IPS-20b (cell line): ENCODE results near the gene NHLRC4.

ENCODE experiments used
- H3K27ac ChIP-seq: one replicate; pipeline ENCODE4 v1.5.1; 2013; ENCODE audit warnings: low read length
- H3K27me3 ChIP-seq: 2 replicates; pipeline ENCODE4 v1.6.1; 2013; ENCODE audit warnings: mild to moderate bottlenecking, low read length, inconsistent platforms; ENCODE audit not compliant: insufficient read depth
- H3K36me3 ChIP-seq: 2 replicates; pipeline ENCODE4 v1.6.1; 2013; ENCODE audit warnings: low read depth, mild to moderate bottlenecking, inconsistent platforms, low read length, moderate library complexity; ENCODE audit not compliant: insufficient read depth
- H3K4me1 ChIP-seq: 2 replicates; pipeline ENCODE4 v1.6.1; 2013; ENCODE audit warnings: mild to moderate bottlenecking, control low read depth, inconsistent platforms, low read length, moderate library complexity; ENCODE audit not compliant: insufficient read depth
- H3K4me3 ChIP-seq: 2 replicates; pipeline ENCODE4 v1.5.1; 2013; ENCODE audit warnings: mild to moderate bottlenecking, low read length, inconsistent platforms
- H3K9ac ChIP-seq: 2 replicates; pipeline ENCODE4 v1.6.1; 2013; ENCODE audit warnings: low read depth, mild to moderate bottlenecking, inconsistent platforms, low read length, moderate library complexity
- H3K9me3 ChIP-seq: 2 replicates; pipeline ENCODE4 v1.6.1; 2013; ENCODE audit warnings: mild to moderate bottlenecking, low read depth, low read length, inconsistent platforms; ENCODE audit not compliant: insufficient read depth

Gene NHLRC4, protein sequence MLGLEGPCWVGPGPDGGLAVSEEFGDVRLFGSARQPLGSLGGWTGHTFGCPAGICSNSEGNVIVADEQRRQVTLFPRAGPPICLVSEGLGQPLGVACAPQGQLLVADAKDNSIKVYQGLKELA

DNA sequence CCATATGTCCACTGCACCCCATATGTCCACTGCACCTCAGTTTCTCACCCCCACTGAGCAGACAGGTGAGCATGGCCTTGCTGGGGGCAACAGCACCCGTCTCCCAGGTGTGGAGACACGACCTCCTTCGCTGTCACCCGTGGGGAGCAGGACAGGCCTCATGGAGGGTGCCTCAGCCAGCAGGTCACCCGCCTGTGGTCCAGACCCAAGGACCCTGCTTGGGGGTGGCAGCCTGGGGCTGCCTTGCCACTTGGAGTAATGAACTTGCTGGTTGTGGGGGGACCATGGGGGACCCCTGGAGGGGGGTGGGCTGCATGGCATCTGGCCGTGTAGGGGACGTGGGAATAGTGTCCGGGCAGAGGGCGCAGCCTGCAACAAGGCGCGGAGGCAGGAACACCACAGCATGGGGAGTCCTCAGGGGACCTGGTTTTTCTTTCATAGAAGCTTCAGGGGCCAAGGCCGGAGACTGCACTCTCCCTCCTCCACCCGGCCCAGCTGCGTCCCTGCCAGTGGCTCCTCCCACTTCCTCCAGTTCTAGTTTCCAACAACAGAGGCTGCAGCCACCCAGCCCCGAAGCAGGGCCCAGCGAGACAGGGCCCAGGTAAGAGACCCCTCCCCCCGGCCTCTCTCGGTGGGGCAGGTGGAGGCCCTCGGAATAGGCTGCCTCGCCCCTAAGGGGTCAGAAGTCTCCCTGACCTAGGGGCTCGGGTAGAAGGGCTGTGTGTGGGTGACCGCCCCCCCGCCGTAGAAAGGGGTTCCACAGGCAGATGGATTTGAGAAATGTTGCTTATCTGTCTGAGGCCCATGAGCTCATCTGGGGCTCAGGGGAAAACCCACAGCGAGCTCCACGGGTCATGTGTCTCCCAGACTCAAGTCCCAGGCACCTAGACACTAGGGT, at the start of gene NHLRC4:
Gene NHLRC4, plus strand, starts transcription at position 531 of the 898 bp plus-strand sequence. CDS start 1,043 bp downstream, outside the sequence.
- H3K36me3 ChIP-seq: no peaks in the 10 kb centered on the region
- H3K27me3 ChIP-seq: peaks cover 12% of the 10 kb centered on the region
- H3K4me1 ChIP-seq: peaks cover 6% of the 10 kb centered on the region; the same call in 1 of the 2 replicates
- no peaks in the 10 kb centered on the region for H3K9me3 ChIP-seq
- peak within 1 kb of the TSS; percentile 24 for H3K27ac ChIP-seq
- peak within 1 kb of the TSS; percentile 48; the same call in 1 of the 2 replicates for H3K9ac ChIP-seq
- peak within 1 kb of the TSS; percentile 33; the same call in 1 of the 2 replicates for H3K4me3 ChIP-seq

- Histone ChIP-seq H3K4me3 (no peak overlapping the region), H3K9ac (no peak overlapping the region)
Observed at GRCh38 chr16:518858-519257, 47.9 kb upstream of the NHLRC4 start.

GRCh38 chr16:519425-519824, 47.4 kb upstream of the NHLRC4 start:
- no peaks in the 10 kb centered on the region for H3K9me3 ChIP-seq
- no peaks in the 10 kb centered on the region for H3K4me1 ChIP-seq
- H3K27ac ChIP-seq: no peak overlapping the region
- H3K27me3 ChIP-seq: no peaks in the 10 kb centered on the region
- H3K9ac ChIP-seq: no peak overlapping the region
- peaks cover 19% of the 10 kb centered on the region for H3K36me3 ChIP-seq
- no peak overlapping the region for H3K4me3 ChIP-seq

More at GRCh38 chr16:518858-519257, 47.9 kb upstream of the NHLRC4 start:
- Histone ChIP-seq H3K27me3 (no peaks in the 10 kb centered on the region), H3K27ac (no peak overlapping the region), H3K4me1 (no peaks in the 10 kb centered on the region), H3K36me3 (peaks cover 19% of the 10 kb centered on the region), H3K9me3 (no peaks in the 10 kb centered on the region)

GRCh38 chr16:519841-520687, 46.7 kb upstream of the NHLRC4 start:
- no peaks in the 10 kb centered on the region for H3K27me3 ChIP-seq
- no peaks in the 10 kb centered on the region for H3K9me3 ChIP-seq
- H3K36me3 ChIP-seq: peaks cover 13% of the 10 kb centered on the region
- no peak overlapping the region for H3K9ac ChIP-seq
- no peak overlapping the region for H3K27ac ChIP-seq
- no peak overlapping the region for H3K4me3 ChIP-seq
- H3K4me1 ChIP-seq: no peaks in the 10 kb centered on the region

DNA sequence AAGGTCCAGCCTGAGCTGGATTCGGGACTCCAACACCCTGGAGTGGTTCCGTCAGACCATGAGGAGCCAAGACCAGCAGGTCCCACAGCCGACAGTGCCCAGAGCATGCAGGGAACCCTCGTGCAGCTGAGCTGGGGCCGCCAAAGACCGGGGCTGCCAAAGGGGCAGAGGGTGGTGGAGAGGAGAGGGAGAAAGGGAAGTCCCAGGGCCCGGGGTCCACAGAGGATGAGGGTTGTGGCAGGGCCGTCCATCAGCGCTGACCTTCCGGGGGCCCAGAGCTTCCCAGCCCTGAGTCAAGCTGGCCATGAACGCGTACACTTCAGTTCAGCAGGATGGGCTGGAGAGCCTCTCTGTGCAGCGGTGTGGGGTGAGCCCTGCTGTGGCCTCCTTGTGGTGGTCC, 46.0 kb upstream of the NHLRC4 start:
- Histone ChIP-seq H3K36me3 (peaks cover 6% of the 10 kb centered on the region), H3K27ac (no peak overlapping the region), H3K27me3 (no peaks in the 10 kb centered on the region), H3K4me1 (no peaks in the 10 kb centered on the region), H3K9me3 (no peaks in the 10 kb centered on the region), H3K4me3 (no peak overlapping the region), H3K9ac (no peak overlapping the region)

DNA sequence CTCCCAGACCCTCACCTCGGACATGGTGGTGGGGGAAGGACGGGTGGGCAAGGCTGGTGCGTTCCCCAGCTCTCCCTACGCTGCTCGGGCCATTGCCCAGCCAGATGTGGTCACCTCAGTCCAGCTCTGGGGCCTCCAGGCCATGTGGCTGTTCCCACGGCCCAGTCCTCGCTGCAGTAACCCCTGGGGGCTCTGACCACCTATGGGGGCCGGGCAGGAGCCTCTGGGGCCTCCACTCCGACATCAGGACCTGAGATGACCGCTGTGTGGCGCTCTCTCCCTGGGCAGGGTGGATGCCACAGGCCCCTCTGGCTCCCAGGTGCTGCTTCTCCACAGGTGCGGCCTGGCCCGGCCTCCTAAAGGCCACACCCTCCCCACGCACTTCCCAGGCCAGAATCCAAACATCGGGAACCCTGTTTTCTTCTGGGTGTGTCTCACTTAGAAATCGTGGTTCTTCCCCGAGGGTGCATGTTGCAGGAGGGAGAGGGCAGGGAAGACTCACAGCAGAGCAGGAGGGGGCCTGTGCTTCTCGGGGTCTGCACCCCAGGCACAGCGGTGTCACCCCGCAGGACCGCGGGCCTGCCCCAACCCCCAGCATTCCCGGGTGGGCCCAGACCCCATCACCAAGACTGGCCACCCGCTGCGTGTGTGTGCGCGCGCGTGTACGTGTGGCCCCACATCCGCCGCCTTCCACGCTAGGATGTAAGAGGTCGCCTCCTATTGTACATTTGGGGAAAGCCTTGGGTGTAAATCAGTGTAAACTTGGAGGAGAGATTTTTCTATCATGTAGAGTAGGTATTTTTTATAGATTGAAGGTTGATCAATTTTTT, 45.2 kb upstream of the NHLRC4 start:
- no peaks in the 10 kb centered on the region for H3K27me3 ChIP-seq
- H3K27ac ChIP-seq: no peak overlapping the region
- no peak overlapping the region for H3K9ac ChIP-seq
- no peaks in the 10 kb centered on the region for H3K4me1 ChIP-seq
- no peak overlapping the region for H3K4me3 ChIP-seq
- H3K36me3 ChIP-seq: peaks cover 6% of the 10 kb centered on the region
- H3K9me3 ChIP-seq: no peaks in the 10 kb centered on the region

- Histone ChIP-seq H3K27ac (no peak overlapping the region), H3K4me3 (no peak overlapping the region), H3K36me3 (peaks cover 6% of the 10 kb centered on the region), H3K9me3 (no peaks in the 10 kb centered on the region), H3K27me3 (no peaks in the 10 kb centered on the region), H3K9ac (no peak overlapping the region), H3K4me1 (no peaks in the 10 kb centered on the region)
Observed at GRCh38 chr16:522320-523096, 44.3 kb upstream of the NHLRC4 start.

GRCh38 chr16:523097-523741, 43.6 kb upstream of the NHLRC4 start:
- Histone ChIP-seq H3K36me3 (peaks cover 6% of the 10 kb centered on the region), H3K4me3 (no peak overlapping the region), H3K9me3 (no peaks in the 10 kb centered on the region), H3K27me3 (no peaks in the 10 kb centered on the region), H3K4me1 (no peaks in the 10 kb centered on the region; the same call in 1 of the 2 replicates), H3K9ac (no peak overlapping the region), H3K27ac (no peak overlapping the region)

- Histone ChIP-seq H3K4me3 (no peak overlapping the region), H3K9ac (no peak overlapping the region), H3K36me3 (peaks cover 6% of the 10 kb centered on the region), H3K27me3 (no peaks in the 10 kb centered on the region), H3K9me3 (no peaks in the 10 kb centered on the region), H3K27ac (no peak overlapping the region), H3K4me1 (peaks cover 6% of the 10 kb centered on the region; the same call in 1 of the 2 replicates)
Observed at GRCh38 chr16:524274-525040, 42.3 kb upstream of the NHLRC4 start.
